ENCODE results near the gene SNX9. TPM values are rescaled to one million over a fixed set of nuclear protein-coding genes. Genes with fewer than 3 reads are reported as not detected.
"Not testable (repeated sequence)": the region's sequence is repeated elsewhere in the genome, so short reads cannot be mapped to it uniquely, and the experiment has no call there.

The SNX9 gene
- total and polyA plus RNA-seq, 2 donors (not counting 1 experiment from before 2014, with no cell fraction given) = 56.8 to 117 TPM

DNA sequence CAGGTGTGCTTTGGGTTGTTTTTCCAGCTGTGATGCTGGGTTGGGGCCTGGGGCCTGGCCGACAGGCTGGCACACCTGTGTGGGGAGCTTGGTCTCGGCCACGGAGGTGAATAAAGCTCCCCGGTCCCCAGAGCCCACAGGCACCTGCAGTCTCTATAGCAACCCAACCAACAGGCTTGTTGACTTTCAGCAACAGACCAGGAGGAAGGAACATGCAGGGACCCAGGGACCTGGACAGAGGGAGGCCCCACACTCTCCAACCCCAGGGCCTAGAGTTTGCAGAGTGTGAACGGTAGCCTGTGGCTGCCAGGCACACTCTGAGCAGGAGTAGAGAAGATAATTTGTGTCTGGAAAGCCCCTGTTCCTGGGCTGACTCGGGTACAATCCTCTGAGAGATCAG, 144.0 kb downstream of the SNX9 start:
- no peak for DNase-seq (ENCODE audit: low read depth in 2 of 2)
- no peaks in the 10 kb centered on the region for H4K20me1 ChIP-seq (ENCODE audit: control insufficient read depth, extremely low read depth, insufficient read depth, low read length)
- H3K79me2 ChIP-seq (ENCODE audit: control insufficient read depth, insufficient read depth, low read length) = no peaks in the 10 kb centered on the region
- no peaks in the 10 kb centered on the region for H3K27me3 ChIP-seq (ENCODE audit: control insufficient read depth, insufficient read depth, low read length)
- H3K4me1 ChIP-seq (ENCODE audit: control insufficient read depth, extremely low read depth, insufficient read depth, low read length) = peaks cover 13% of the 10 kb centered on the region
- no peaks in the 10 kb centered on the region for H3K36me3 ChIP-seq (ENCODE audit: control insufficient read depth, insufficient read depth, low read length)
- no peak overlapping the region for H3K27ac ChIP-seq (ENCODE audit: insufficient read depth, low read length)
- H3K4me2 ChIP-seq (ENCODE audit: extremely low read depth, insufficient read depth, low read length) = no peak overlapping the region
- no peaks in the 10 kb centered on the region for H3K9me3 ChIP-seq (ENCODE audit: control insufficient read depth, insufficient read depth, low read depth, low read length)
- no peak overlapping the region for H3K4me3 ChIP-seq (replicated peaks in 1 of 4; ENCODE audit: control extremely low read depth in 1 of 4, insufficient read depth in 1 of 4, low read depth in 3 of 4, low read length in 4 of 4)
- H3K9ac ChIP-seq (ENCODE audit: insufficient read depth, low read length) = no peak overlapping the region
- H2AFZ ChIP-seq (ENCODE audit: low read length) = no peak overlapping the region
- no peak for TF ChIP-seq EZH2 (IDR thresholded peaks at IDR 0.05; ENCODE audit: low read length, missing control alignments)
- TF ChIP-seq, protein P1, sequence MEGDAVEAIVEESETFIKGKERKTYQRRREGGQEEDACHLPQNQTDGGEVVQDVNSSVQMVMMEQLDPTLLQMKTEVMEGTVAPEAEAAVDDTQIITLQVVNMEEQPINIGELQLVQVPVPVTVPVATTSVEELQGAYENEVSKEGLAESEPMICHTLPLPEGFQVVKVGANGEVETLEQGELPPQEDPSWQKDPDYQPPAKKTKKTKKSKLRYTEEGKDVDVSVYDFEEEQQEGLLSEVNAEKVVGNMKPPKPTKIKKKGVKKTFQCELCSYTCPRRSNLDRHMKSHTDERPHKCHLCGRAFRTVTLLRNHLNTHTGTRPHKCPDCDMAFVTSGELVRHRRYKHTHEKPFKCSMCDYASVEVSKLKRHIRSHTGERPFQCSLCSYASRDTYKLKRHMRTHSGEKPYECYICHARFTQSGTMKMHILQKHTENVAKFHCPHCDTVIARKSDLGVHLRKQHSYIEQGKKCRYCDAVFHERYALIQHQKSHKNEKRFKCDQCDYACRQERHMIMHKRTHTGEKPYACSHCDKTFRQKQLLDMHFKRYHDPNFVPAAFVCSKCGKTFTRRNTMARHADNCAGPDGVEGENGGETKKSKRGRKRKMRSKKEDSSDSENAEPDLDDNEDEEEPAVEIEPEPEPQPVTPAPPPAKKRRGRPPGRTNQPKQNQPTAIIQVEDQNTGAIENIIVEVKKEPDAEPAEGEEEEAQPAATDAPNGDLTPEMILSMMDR (conservative IDR thresholded peaks at IDR 0.05 in 1 of 2, IDR thresholded peaks at IDR 0.05 in 1 of 2; ENCODE audit: low read depth in 1 of 2, low read length in 2 of 2) = no peak

DNA sequence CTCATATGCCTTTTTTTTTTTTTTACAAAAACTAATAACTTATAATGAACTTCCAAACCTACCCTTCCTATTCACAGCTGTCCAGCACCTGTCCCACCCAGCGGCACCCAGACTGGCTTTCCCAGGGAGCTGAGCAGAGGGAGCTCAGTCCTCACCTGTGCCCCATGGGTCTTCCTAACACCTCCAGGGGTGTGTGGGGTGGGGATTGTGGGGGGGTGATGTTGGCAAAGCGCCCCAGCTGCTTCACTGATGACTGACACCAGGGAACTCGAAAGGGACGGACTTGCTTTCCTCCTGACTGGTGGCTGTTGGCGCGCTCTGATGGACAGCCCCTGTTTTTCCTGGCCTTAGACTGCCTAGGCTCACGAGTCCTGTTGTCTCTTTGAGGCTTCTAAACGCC, 144.4 kb downstream of the SNX9 start:
- Histone ChIP-seq H3K9me3 (ENCODE audit: control insufficient read depth, insufficient read depth, low read depth, low read length) (no peaks in the 10 kb centered on the region), H3K27me3 (ENCODE audit: control insufficient read depth, insufficient read depth, low read length) (no peaks in the 10 kb centered on the region), H3K79me2 (ENCODE audit: control insufficient read depth, insufficient read depth, low read length) (no peaks in the 10 kb centered on the region), H3K4me2 (ENCODE audit: extremely low read depth, insufficient read depth, low read length) (no peak overlapping the region), H3K4me3 (replicated peaks in 1 of 4; ENCODE audit: control extremely low read depth in 1 of 4, insufficient read depth in 1 of 4, low read depth in 3 of 4, low read length in 4 of 4) (no peak overlapping the region), H4K20me1 (ENCODE audit: control insufficient read depth, extremely low read depth, insufficient read depth, low read length) (no peaks in the 10 kb centered on the region), H3K36me3 (ENCODE audit: control insufficient read depth, insufficient read depth, low read length) (no peaks in the 10 kb centered on the region), H3K4me1 (ENCODE audit: control insufficient read depth, extremely low read depth, insufficient read depth, low read length) (peaks cover 13% of the 10 kb centered on the region), H3K27ac (ENCODE audit: insufficient read depth, low read length) (no peak overlapping the region), H2AFZ (ENCODE audit: low read length) (no peak overlapping the region), H3K9ac (ENCODE audit: insufficient read depth, low read length) (no peak overlapping the region)
- DNase-seq (ENCODE audit: low read depth in 2 of 2) = no peak
- TF ChIP-seq, protein P1 (conservative IDR thresholded peaks at IDR 0.05 in 1 of 2, IDR thresholded peaks at IDR 0.05 in 1 of 2; ENCODE audit: low read depth in 1 of 2, low read length in 2 of 2) = no peak
- no peak for TF ChIP-seq EZH2 (IDR thresholded peaks at IDR 0.05; ENCODE audit: low read length, missing control alignments)

DNA sequence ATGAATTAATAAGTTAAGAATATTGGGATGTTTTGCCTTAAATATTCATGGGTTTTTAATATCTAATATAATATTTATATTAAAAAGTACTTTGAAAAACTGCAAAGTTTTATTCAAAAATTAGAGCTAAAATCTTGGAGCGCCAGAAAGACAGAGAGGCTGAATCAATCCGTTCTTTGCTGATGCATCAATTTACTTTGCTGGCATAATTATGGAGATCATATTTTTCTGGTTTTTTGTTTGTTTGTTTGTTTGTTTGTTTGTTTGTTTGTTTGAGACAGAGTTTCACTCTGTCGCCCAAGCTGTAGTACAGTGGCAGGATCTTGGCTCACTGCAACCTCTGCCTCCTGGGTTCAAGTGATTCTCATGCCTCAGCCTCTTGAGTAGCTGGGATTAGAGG, 149.1 kb downstream of the SNX9 start:
- not testable (repeated sequence) for H3K79me2 ChIP-seq (ENCODE audit: control insufficient read depth, insufficient read depth, low read length); H3K36me3 ChIP-seq (ENCODE audit: control insufficient read depth, insufficient read depth, low read length); H3K27me3 ChIP-seq (ENCODE audit: control insufficient read depth, insufficient read depth, low read length); H3K27ac ChIP-seq (ENCODE audit: insufficient read depth, low read length); H3K9ac ChIP-seq (ENCODE audit: insufficient read depth, low read length); H3K4me1 ChIP-seq (ENCODE audit: control insufficient read depth, extremely low read depth, insufficient read depth, low read length); H3K9me3 ChIP-seq (ENCODE audit: control insufficient read depth, insufficient read depth, low read depth, low read length); H4K20me1 ChIP-seq (ENCODE audit: control insufficient read depth, extremely low read depth, insufficient read depth, low read length); H2AFZ ChIP-seq (ENCODE audit: low read length); DNase-seq (ENCODE audit: low read depth in 2 of 2); H3K4me2 ChIP-seq (ENCODE audit: extremely low read depth, insufficient read depth, low read length); H3K4me3 ChIP-seq (replicated peaks in 1 of 4; ENCODE audit: control extremely low read depth in 1 of 4, insufficient read depth in 1 of 4, low read depth in 3 of 4, low read length in 4 of 4)

All from fibroblast of lung (primary cell).